Ishikawa (cell line): ENCODE results near the gene KIAA1217.

ENCODE experiments used
- CEBPB ChIP-seq: IDR thresholded peaks from 2 replicates; pipeline ENCODE4 v1.6.1; 2012
- CREB1 ChIP-seq: IDR thresholded peaks from 2 replicates; pipeline ENCODE4 v1.6.1; 2012; ENCODE audit warnings: low read depth
- EGR1 ChIP-seq: IDR thresholded peaks from 2 replicates; pipeline ENCODE4 v1.6.1; 2012
- EP300 ChIP-seq: IDR thresholded peaks from 2 replicates; pipeline ENCODE4 v1.6.1; 2012; ENCODE audit warnings: borderline replicate concordance
- FOXM1 ChIP-seq: IDR thresholded peaks from 2 replicates; pipeline ENCODE4 v1.6.1; 2012; ENCODE audit warnings: low read depth, borderline replicate concordance
- NFIC ChIP-seq: IDR thresholded peaks from 2 replicates; pipeline ENCODE4 v1.6.1; 2012
- RAD21 ChIP-seq: IDR thresholded peaks from 2 replicates; pipeline ENCODE4 v1.6.1; 2012; ENCODE audit warnings: low read depth
- REST ChIP-seq: IDR thresholded peaks from 2 replicates; pipeline ENCODE4 v1.6.1; 2012; ENCODE audit warnings: low read depth, mild to moderate bottlenecking
- TAF1 ChIP-seq: IDR thresholded peaks from 2 replicates; pipeline ENCODE4 v1.6.1; 2012; ENCODE audit warnings: low read depth, mild to moderate bottlenecking
- TCF12 ChIP-seq: IDR thresholded peaks from 2 replicates; pipeline ENCODE4 v1.6.1; 2012; ENCODE audit warnings: low read depth
- TEAD4 ChIP-seq: IDR thresholded peaks from 2 replicates; pipeline ENCODE4 v1.6.1; 2012
- USF1 ChIP-seq: IDR thresholded peaks from 2 replicates; pipeline ENCODE4 v1.6.1; 2012
- YY1 ChIP-seq: IDR thresholded peaks from 2 replicates; pipeline ENCODE4 v1.6.1; 2012; ENCODE audit warnings: low read depth
- ZBTB7A ChIP-seq: IDR thresholded peaks from 2 replicates; pipeline ENCODE4 v1.6.1; 2012; ENCODE audit warnings: low read depth
- TF ChIP-seq, protein P1 (sequence below): IDR thresholded peaks from 2 replicates; pipeline ENCODE4 v1.6.1; 2012

KIAA1217 gene

GRCh38 chr10:24381235-24382010, 172.5 kb downstream of the KIAA1217 start:
- no peak for TF ChIP-seq RAD21
- TF ChIP-seq USF1: no peak
- TF ChIP-seq CREB1: no peak
- TF ChIP-seq EP300: no peak
- no peak for TF ChIP-seq FOXM1
- TF ChIP-seq TEAD4: no peak

DNA sequence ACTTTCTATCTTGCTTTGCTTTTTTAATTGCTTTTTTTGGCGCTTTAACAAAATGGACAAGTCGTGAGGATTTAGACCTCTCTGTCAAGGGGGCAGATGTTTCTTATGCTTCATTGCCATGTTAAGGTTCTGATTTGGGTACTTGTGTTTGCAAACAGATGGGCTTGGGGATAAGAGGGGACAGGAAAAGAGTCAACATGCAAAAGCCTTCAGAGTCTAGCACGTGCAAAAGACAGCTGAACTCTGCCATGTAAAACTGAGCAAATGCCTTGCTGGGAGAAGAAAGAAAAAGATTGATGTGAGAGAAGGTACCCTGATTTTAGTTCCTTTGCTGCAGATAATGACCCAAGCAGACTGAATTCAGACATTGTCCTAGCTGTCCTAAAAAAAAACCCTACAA, 173.1 kb downstream of the KIAA1217 start:
- TF ChIP-seq EGR1: no peak
- TF ChIP-seq USF1: no peak
- no peak for TF ChIP-seq TCF12

DNA sequence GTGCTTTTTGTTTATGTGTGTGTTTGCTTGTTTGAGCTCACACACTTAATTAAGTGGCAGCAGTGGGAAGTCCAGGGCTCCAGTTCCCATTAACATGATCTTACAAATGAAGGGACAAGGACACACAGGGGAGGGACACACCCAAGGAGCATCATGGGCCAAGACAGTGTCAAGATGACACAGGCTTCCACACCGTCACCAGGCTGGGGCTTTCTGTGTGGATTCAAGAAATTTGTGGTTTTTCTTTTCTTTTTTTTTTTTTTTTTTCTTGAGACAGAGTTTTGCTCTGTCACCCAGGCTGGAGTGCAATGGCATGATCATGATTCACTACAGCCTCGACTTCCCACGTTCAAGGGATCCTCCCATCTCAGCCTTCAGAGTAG, 173.6 kb downstream of the KIAA1217 start:
- TF ChIP-seq CREB1: no peak
- TF ChIP-seq TEAD4: no peak
- TF ChIP-seq ZBTB7A: no peak
- TF ChIP-seq NFIC: no peak
- no peak for TF ChIP-seq FOXM1
- no peak for TF ChIP-seq TAF1
- no peak for TF ChIP-seq EGR1
- no peak for TF ChIP-seq USF1
- TF ChIP-seq, protein P1, sequence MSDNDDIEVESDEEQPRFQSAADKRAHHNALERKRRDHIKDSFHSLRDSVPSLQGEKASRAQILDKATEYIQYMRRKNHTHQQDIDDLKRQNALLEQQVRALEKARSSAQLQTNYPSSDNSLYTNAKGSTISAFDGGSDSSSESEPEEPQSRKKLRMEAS: no peak
- TF ChIP-seq YY1: no peak
- TF ChIP-seq EP300: no peak
- TF ChIP-seq CEBPB: no peak
- no peak for TF ChIP-seq REST
- TF ChIP-seq RAD21: no peak
- no peak for TF ChIP-seq TCF12

DNA sequence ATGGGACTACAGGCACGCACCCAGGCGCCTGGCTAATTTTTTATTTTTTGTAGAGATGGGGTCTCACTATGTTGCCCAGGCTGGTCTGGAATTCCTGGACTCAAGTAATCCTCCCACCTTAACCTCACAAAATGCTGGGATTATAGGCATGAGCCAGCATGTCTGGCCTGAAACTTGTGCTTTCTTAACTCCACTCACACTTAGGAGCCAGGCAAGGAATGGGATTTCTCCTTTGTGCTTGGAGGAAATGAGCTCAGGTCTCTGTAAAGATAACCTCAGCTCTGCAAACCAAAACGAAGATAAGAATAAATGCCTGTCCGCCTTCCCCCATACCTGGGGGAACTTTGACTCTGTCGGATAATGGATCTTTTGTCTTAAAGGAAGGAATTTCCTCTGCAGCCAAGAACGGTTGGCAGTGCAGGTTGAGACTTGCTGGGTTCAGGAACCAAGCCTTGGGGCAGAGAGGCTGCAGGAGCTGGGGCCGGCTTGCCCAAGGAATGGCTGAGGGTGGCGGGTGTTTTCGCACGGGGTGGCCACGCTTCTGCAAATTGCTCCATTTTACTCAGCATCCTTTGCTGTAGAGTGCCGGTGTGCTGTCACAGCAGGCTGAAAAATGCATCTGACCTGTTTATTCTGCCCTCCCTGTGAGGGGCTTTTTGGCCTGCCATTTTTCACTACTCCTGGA, 174.2 kb downstream of the KIAA1217 start:
- no peak for TF ChIP-seq EP300
- TF ChIP-seq TAF1: no peak
- TF ChIP-seq YY1: no peak
- TF ChIP-seq FOXM1: no peak
- TF ChIP-seq REST: no peak
- TF ChIP-seq RAD21: no peak
- no peak for TF ChIP-seq NFIC
- TF ChIP-seq ZBTB7A: no peak
- TF ChIP-seq CEBPB: no peak
- TF ChIP-seq, protein P1: no peak
- TF ChIP-seq TEAD4: no peak
- TF ChIP-seq USF1: no peak
- TF ChIP-seq CREB1: no peak
- no peak for TF ChIP-seq EGR1
- TF ChIP-seq TCF12: no peak

DNA sequence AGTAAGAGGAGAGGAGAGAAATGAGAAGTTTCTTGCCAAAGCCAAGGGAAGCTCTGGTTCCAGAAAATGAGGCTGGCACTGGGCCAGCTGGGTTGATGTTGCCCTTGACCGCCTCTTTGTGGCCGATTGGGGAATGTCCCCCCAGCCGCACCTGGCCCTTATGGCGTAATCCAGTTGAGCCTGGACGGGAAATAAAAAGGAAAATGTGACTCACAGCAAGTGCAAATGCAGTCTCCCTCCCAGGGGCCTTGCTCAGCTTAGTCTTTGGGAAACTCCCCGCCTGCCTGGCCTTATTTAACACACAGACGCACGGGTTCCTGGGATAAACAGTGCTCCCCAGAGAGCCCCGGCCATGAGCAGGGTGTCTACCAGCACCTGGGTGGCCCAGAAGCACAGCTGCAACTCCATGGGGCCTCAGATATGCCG, 174.8 kb downstream of the KIAA1217 start:
- TF ChIP-seq TEAD4 (peak; percentile 65), FOXM1 (0 out of 2 replicates have a peak, but pooled peaks have one; percentile 3), CREB1 (no peak), NFIC (peak; percentile 96), ZBTB7A (no peak), USF1 (no peak), RAD21 (peak; percentile 75), YY1 (peak; percentile 21; the same call in 1 of the 2 replicates), TCF12 (peak; percentile 83), EGR1 (no peak), EP300 (peak; percentile 52; the same call in 1 of the 2 replicates), REST (no peak), CEBPB (peak; percentile 92), TAF1 (no peak)
- TF ChIP-seq, protein P1: peak; percentile 49; the same call in 1 of the 2 replicates
